VCaP (cell line): ENCODE measurements around the gene PDE2A.
A peak's percentile ranks its signal among the peaks of the same experiment; 100 is the strongest.

Experiments
- H3K27ac ChIP-seq: fragments of 450-650 bp; 2 replicates; pipeline ENCODE4 v1.5.1; 2017
- TF ChIP-seq, protein P1 (sequence below): fragments of 450-650 bp; conservative IDR thresholded peaks from 2 replicates; pipeline ENCODE4 v1.5.1; 2017; ENCODE audit warnings: mild to moderate bottlenecking, moderate library complexity

Gene PDE2A

GRCh38 chr11:72543849-72544542, 130.2 kb downstream of the PDE2A start:
- TF ChIP-seq, protein P1, sequence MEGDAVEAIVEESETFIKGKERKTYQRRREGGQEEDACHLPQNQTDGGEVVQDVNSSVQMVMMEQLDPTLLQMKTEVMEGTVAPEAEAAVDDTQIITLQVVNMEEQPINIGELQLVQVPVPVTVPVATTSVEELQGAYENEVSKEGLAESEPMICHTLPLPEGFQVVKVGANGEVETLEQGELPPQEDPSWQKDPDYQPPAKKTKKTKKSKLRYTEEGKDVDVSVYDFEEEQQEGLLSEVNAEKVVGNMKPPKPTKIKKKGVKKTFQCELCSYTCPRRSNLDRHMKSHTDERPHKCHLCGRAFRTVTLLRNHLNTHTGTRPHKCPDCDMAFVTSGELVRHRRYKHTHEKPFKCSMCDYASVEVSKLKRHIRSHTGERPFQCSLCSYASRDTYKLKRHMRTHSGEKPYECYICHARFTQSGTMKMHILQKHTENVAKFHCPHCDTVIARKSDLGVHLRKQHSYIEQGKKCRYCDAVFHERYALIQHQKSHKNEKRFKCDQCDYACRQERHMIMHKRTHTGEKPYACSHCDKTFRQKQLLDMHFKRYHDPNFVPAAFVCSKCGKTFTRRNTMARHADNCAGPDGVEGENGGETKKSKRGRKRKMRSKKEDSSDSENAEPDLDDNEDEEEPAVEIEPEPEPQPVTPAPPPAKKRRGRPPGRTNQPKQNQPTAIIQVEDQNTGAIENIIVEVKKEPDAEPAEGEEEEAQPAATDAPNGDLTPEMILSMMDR, result no peak

DNA sequence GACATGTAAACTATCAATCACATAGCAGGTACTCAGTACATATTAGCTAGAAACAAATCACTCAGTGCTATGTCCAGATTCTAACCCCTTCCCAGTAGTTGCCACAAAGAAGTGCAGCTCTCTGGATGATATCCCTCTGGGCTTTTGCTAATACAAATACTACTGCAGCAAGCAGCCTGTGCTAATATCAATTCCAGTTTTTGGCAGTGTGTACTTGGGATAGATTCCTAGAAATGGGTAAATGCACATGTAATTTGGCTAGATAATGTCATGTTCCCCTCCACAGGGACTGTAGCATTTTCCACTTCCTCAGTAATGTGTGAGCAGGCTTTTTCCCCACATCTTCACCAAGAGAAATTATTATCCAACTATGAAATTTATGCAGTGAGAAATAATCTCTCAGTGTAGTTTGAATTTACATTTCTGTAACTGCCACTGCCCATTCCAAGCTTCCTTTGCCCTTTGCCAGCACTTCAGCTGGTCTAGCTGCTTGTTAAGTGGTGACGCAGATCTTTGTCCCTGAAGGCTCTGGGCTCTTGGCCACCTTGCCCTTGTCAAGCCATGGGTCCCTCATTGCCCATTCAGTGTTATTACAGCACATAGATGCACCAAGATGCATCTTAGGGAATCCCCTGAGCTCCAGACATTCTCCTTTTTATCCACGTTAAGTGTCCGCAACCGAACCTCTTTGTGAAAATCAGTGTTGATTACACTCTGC, 132.8 kb downstream of the PDE2A start:
- TF ChIP-seq, protein P1, result no peak
- H3K27ac ChIP-seq, result peak overlapping the region; percentile 21; the same call in 1 of the 2 replicates

More at GRCh38 chr11:72543849-72544542, 130.2 kb downstream of the PDE2A start:
- no peak overlapping the region for H3K27ac ChIP-seq

- H3K27ac ChIP-seq, result peak overlapping the region; percentile 96; the same call in 1 of the 2 replicates
- TF ChIP-seq, protein P1, result no peak
Measured at GRCh38 chr11:72537051-72537450, 137.2 kb downstream of the PDE2A start.

DNA sequence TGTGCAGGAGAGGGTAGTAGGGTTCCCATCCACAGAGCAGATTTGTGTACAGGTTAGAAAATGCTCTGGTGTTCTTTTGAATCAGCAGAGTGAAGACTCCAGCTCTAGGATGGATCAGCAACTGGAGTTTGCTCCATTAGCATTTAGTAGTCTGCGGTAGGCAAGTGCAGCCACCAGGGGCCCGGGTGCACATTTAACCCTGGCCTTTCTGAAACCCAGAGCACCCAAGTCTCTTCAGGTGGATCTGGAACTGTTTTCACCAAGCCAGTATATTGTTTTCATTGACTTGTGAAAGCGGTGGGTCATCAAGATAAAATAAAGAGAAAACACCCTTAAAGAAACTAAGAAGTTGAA, 139.1 kb downstream of the PDE2A start:
- TF ChIP-seq, protein P1, result no peak; the same call in 1 of the 2 replicates
- H3K27ac ChIP-seq, result peak overlapping the region; percentile 96

DNA sequence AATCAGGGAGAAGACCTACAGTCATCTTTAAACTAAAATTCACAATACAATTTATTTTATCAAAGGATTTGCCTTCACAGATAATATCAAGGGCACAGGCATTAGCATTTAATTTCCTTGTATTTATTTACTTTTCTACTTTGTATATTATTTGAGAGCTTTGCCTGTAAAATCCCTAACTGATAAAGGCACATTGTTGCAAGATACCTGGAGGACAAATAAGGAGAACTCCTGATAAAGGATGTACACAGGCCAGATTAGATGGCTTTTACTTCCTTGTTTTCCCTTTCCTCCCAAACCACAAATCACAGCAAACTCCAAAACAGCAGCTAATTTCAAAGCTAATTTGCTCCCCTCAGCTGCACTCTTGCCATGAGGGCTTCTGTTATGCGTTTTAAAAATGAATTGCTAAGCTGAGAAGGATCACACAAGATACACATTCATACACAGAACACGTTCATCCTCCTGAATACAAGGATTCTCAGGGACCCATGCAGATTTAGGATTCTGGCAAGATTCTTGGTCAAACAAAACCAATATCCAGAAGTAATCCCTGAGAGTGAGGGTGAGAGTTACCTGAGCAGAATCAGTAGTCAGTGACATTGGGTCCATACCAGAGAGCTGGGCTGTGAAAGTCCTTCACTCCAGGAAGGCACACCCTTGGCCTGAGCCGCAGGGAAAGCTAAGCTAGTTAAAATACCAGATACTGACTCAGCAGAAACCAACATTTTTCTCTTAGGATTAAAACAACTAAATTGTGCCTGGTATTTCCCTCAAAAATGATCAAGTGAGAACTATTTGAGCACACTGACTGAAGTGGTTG, 139.6 kb downstream of the PDE2A start:
- H3K27ac ChIP-seq, result peak overlapping the region; percentile 96
- TF ChIP-seq, protein P1, result no peak

GRCh38 chr11:72529068-72529467, 145.2 kb downstream of the PDE2A start:
- peak overlapping the region; percentile 28; the same call in 1 of the 2 replicates for H3K27ac ChIP-seq
- TF ChIP-seq, protein P1, result no peak

DNA sequence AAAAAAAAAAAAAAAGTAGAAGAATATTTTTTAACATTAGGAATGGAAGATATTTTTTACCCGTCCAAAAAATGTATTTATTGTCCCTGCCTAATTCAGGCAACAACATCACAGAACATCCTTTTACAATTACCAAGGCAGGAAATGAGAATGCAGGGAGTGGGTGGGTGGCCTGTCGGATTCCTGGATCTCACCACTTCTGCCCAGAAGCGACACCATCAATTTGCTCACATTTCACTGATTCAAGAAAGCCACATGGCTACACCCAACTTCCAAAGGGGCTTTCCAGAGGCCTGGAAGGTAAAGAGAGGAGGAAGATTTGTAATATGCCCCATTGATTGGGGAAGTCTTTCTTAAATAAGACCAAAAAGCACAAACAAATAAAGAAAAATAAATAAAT, 146.1 kb downstream of the PDE2A start:
- TF ChIP-seq, protein P1, result no peak

More for the DNA sequence above, 146.1 kb downstream of the PDE2A start:
- H3K27ac ChIP-seq, result peak overlapping the region; percentile 28; the same call in 1 of the 2 replicates
